GM12878 (cell line): ENCODE data around the gene LRRTM1. TPM values are rescaled to one million over a fixed set of nuclear protein-coding genes. Genes with fewer than 3 reads are reported as not detected.

ENCODE experiments used
- ATAC-seq: fragments of 200-7000 bp; cut with Tn5 transposase; 3 replicates; pipeline ENCODE4 v1.9.1; 2020; ENCODE audit warnings: mild to moderate bottlenecking, moderate library complexity
- BruUV-seq: library from RNA; stranded (reverse); fragments of 400-500 nt; replicated peaks from 2 replicates; lab custom pipeline; 2021; lab: Mats Ljungman, UMichigan
- CTCF ChIA-PET: fragments of 300-600 bp; sonication (Branson Sonifier 250); formaldehyde crosslinking; extraction: SDS; loops from one replicate; lab custom pipeline; 2021; ENCODE audit warnings: inconsistent platforms; lab: Yijun Ruan, JAX
- POLR2A ChIA-PET: fragments of 350-600 bp; formaldehyde crosslinking; extraction: SDS; loops from one replicate; lab custom pipeline; 2021; ENCODE audit warnings: inconsistent platforms; lab: Charles Lee
- RAD21 ChIA-PET: fragments of 300-600 bp; sonication (Branson Sonifier 250); formaldehyde crosslinking; loops from one replicate; lab custom pipeline; 2023; ENCODE audit warnings: antibody characterized with exemption; ENCODE audit not compliant: unreplicated experiment; lab: Charles Lee
- SMC1A ChIA-PET: fragments of 300-600 bp; sonication (Branson Sonifier 250); formaldehyde crosslinking; loops from one replicate; lab custom pipeline; 2023; ENCODE audit not compliant: unreplicated experiment, uncharacterized antibody; lab: Charles Lee
- DNase-seq: peaks from one replicate; pipeline ENCODE4 v3.0.0-alpha.2; 2011; ENCODE audit warnings: low read depth, low spot score
- FAIRE-seq: peaks from 3 replicates; lab custom pipeline; 2011; peaks lifted over from hg19 to GRCh38; lab: Jason Lieb, UNC
- H2AFZ ChIP-seq: 2 replicates; pipeline ENCODE4 v1.6.0; 2011; ENCODE audit warnings: low read depth, low read length, control low read depth; ENCODE audit not compliant: control insufficient read depth
- H3K27ac ChIP-seq: 2 replicates; pipeline ENCODE4 v1.5.1; 2011; ENCODE audit warnings: control low read depth; ENCODE audit not compliant: control insufficient read depth, insufficient read depth
- H3K27me3 ChIP-seq, 2 experiments: replicated peaks in 1 of 2; 2 replicates each; pipeline versions ENCODE4 v1.6.0 to v1.6.1; 2011; ENCODE audit warnings: low read length in 1 of 2; ENCODE audit not compliant: control insufficient read depth in 2 of 2, insufficient read depth in 2 of 2
- H3K36me3 ChIP-seq, 2 experiments: 2 replicates each; pipeline ENCODE4 v1.5.1; 2011; ENCODE audit warnings: low read length in 1 of 2; ENCODE audit not compliant: control insufficient read depth in 2 of 2, insufficient read depth in 2 of 2
- H3K4me1 ChIP-seq: 2 replicates; pipeline ENCODE4 v1.6.1; 2011; ENCODE audit warnings: mild to moderate bottlenecking, low read length, moderate library complexity, mixed read lengths; ENCODE audit not compliant: control insufficient read depth, insufficient read depth
- H3K4me2 ChIP-seq: 2 replicates; pipeline ENCODE4 v1.6.0; 2011; ENCODE audit warnings: control low read depth; ENCODE audit not compliant: control insufficient read depth, insufficient read depth
- H3K4me3 ChIP-seq: fragments of 200-600 bp; sonication (generic); 2 replicates; pipeline ENCODE4 v1.5.1; 2016
- H3K79me2 ChIP-seq: 2 replicates; pipeline ENCODE4 v1.6.0; 2011; ENCODE audit warnings: low read length; ENCODE audit not compliant: control insufficient read depth, insufficient read depth
- H3K9ac ChIP-seq: 2 replicates; pipeline ENCODE4 v1.8.0; 2011; ENCODE audit warnings: low read length, control low read depth, mixed read lengths; ENCODE audit not compliant: control insufficient read depth, insufficient read depth
- H3K9me3 ChIP-seq: replicated peaks from 3 replicates; pipeline ENCODE4 v1.5.1; 2011; ENCODE audit warnings: mild to moderate bottlenecking, low read length; ENCODE audit not compliant: control insufficient read depth, insufficient read depth
- H4K20me1 ChIP-seq: 2 replicates; pipeline ENCODE4 v1.6.0; 2011; ENCODE audit not compliant: control insufficient read depth, insufficient read depth
- EP300 ChIP-seq, 2 experiments: fragments of 150-350 bp in 1 of 2; IDR thresholded peaks; 2 replicates each; pipeline ENCODE4 v1.6.1; 2011 to 2012; ENCODE audit warnings: low read depth in 2 of 2, low read length in 2 of 2, borderline replicate concordance in 1 of 2, improper control_type of control experiment in 1 of 2, inconsistent platforms in 1 of 2; ENCODE audit not compliant: control insufficient read depth in 1 of 2
- FOXK2 ChIP-seq: fragments of 450-650 bp; IDR thresholded peaks from 2 replicates; pipeline ENCODE4 v1.6.1; 2017; ENCODE audit warnings: mild to moderate bottlenecking, moderate library complexity
- FOXM1 ChIP-seq: IDR thresholded peaks from 2 replicates; pipeline ENCODE4 v1.6.1; 2012; ENCODE audit warnings: low read depth, mild to moderate bottlenecking, inconsistent platforms, low read length, moderate library complexity
- HDGF ChIP-seq: fragments of 450-650 bp; IDR thresholded peaks from 2 replicates; pipeline ENCODE4 v1.6.1; 2016; ENCODE audit warnings: antibody characterized with exemption
- JUND ChIP-seq: IDR thresholded peaks from 2 replicates; pipeline ENCODE4 v1.6.1; 2012; ENCODE audit warnings: low read depth, mild to moderate bottlenecking, low read length, improper control_type of control experiment, moderate library complexity
- MTA2 ChIP-seq: fragments of 450-650 bp; IDR thresholded peaks from 2 replicates; pipeline ENCODE4 v1.6.1; 2016; ENCODE audit warnings: low read depth, mild to moderate bottlenecking, moderate library complexity
- MYC ChIP-seq: IDR thresholded peaks from 2 replicates; pipeline ENCODE4 v1.6.1; 2011; ENCODE audit warnings: mild to moderate bottlenecking, low read length, moderate library complexity, inconsistent platforms; ENCODE audit not compliant: insufficient read depth, insufficient replicate concordance, insufficient read length, severe bottlenecking
- SIN3A ChIP-seq: IDR thresholded peaks from 2 replicates; pipeline ENCODE4 v1.6.1; 2012; ENCODE audit warnings: low read depth, low read length, improper control_type of control experiment
- SMAD5 ChIP-seq: IDR thresholded peaks from 2 replicates; pipeline ENCODE4 v1.6.1; 2016; ENCODE audit warnings: antibody characterized with exemption, low read depth
- STAT3 ChIP-seq: IDR thresholded peaks from 2 replicates; pipeline ENCODE4 v1.6.1; 2011; ENCODE audit warnings: low read depth, low read length, improper control_type of control experiment
- ZNF24 ChIP-seq: fragments of 450-650 bp; IDR thresholded peaks from 2 replicates; pipeline ENCODE4 v1.6.1; 2017; ENCODE audit warnings: antibody characterized with exemption, mild to moderate bottlenecking
- ZNF274 ChIP-seq: IDR thresholded peaks from one replicate; pipeline ENCODE4 v1.8.0; 2011; ENCODE audit not compliant: insufficient read length, insufficient read depth
- WGBS: methylation state at CpG from one replicate; pipeline ENCODE4 v1.1.6; 2016; ENCODE audit warnings: low lambda C conversion rate; ENCODE audit not compliant: insufficient replicate concordance, insufficient coverage; ENCODE audit errors: missing lambda C conversion rate; 5-methylcytosine and 5-hydroxymethylcytosine counted together
- in situ Hi-C: fragments of 300-500 bp; cut with MboI; formaldehyde crosslinking; loops from 9 replicates; pipeline ENCODE4 v1.14.3; 2018; ENCODE audit warnings: mixed read lengths
- intact Hi-C: fragments of 100-400 bp; cut with micrococcal nuclease; formaldehyde crosslinking; loops from one replicate; pipeline ENCODE4 v1.14.2; 2022; ENCODE audit not compliant: unreplicated experiment
- polyA plus RNA-seq, 11 experiments: library from polyadenylated mRNA; depleted of rRNA in 4 of 11; unstranded in 6 of 11; stranded (reverse) in 5 of 11; fragments of >200 nt; fragmentation: Nextera tagmentation in 4 of 11; fragmentation: Illumina TruSeq in 1 of 11; extraction: Ambion mirVana in 4 of 11; extraction: Trizol in 1 of 11; gene quantifications; 1 replicate in 1 of 11; 2 replicates in 10 of 11; pipeline versions ENCODE4 v1.2.1 to v1.2.3, GENCODE V29; 2011 to 2016; ENCODE audit warnings: inconsistent platforms in 2 of 11, missing spikeins in 2 of 11, low read depth in 1 of 11
- total RNA-seq, 4 experiments: library from RNA; depleted of rRNA in 3 of 4; stranded (reverse); fragments of >200 nt in 3 of 4; fragmentation: Illumina TruSeq in 1 of 4; extraction: Trizol in 1 of 4; gene quantifications; 2 replicates each; pipeline versions ENCODE4 v1.2.1 to v1.2.3, GENCODE V29; 2013 to 2021
- TF ChIP-seq, protein P1 (sequence below): fragments of 450-650 bp; formaldehyde crosslinking; IDR thresholded peaks from 2 replicates; pipeline ENCODE4 v1.4.0; 2022; ENCODE audit warnings: mild to moderate bottlenecking, moderate library complexity
- TF ChIP-seq, protein P2 (sequence below): fragments of 450-650 bp; IDR thresholded peaks from 2 replicates; pipeline ENCODE4 v1.6.1; 2018; ENCODE audit warnings: mild to moderate bottlenecking, low read depth, moderate library complexity; ENCODE audit not compliant: partially characterized antibody
- TF ChIP-seq, protein P3 (sequence below): IDR thresholded peaks from 2 replicates; pipeline ENCODE4 v1.6.1; 2012; ENCODE audit warnings: low read length, inconsistent platforms

The LRRTM1 gene
- total and polyA plus RNA-seq, 10 of the 15 experiments (the other 5 are each of a cell fraction or from before 2014, with no cell fraction given) = not detected

DNA sequence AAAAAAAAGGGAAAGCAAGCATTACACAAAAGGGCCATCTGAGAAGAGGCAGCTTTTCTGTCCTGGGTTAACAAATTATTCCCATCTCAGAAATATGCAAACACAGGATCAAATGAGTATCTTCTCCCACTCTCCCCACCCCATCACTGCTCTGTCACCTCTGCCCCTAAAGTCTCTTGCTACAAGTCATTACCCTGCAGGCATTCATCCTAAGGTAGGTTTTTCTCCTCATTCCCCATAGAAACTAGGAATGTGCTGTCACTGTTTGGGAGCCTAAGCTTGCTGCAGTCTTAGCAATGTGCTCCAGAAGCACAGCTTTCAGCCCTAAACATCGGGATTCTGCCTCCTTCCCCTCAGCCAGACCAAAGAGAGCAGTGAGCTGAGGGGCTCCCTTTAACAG is 3.6 kb downstream of the LRRTM1 start (continued):
- TF ChIP-seq, protein P1, sequence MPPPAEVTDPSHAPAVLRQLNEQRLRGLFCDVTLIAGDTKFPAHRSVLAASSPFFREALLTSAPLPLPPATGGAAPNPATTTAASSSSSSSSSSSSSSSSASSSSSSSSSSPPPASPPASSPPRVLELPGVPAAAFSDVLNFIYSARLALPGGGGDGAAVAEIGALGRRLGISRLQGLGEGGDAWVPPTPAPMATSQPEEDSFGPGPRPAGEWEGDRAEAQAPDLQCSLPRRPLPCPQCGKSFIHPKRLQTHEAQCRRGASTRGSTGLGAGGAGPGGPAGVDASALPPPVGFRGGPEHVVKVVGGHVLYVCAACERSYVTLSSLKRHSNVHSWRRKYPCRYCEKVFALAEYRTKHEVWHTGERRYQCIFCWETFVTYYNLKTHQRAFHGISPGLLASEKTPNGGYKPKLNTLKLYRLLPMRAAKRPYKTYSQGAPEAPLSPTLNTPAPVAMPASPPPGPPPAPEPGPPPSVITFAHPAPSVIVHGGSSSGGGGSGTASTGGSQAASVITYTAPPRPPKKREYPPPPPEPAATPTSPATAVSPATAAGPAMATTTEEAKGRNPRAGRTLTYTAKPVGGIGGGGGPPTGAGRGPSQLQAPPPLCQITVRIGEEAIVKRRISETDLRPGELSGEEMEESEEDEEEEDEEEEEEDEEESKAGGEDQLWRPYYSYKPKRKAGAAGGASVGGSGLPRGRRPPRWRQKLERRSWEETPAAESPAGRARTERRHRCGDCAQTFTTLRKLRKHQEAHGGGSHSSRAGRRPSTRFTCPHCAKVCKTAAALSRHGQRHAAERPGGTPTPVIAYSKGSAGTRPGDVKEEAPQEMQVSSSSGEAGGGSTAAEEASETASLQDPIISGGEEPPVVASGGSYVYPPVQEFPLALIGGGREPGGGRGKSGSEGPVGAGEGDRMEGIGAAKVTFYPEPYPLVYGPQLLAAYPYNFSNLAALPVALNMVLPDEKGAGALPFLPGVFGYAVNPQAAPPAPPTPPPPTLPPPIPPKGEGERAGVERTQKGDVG (CRISPR knock-in tag) = no peak
- no peak for TF ChIP-seq JUND
- TF ChIP-seq, all 136 proteins: peak for 0

DNA sequence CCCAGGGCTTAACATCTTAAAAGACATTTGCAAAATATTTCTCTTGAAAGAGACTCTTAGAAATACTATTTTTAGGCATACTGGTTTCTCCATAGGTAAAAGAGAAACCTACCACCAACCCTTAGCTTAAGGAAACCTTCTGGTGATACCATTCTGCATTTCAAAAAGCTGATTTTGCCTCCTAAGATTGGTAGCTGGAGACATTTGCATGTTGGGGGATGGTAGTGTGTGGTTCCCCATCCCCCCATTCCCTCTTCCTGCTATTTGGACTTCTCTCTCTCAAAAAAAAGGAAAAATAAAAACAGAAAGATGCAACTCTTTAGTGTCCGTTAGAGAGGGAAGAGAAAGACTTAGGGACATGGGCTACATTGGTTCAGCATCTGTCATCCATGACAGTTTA is 4.2 kb downstream of the LRRTM1 start:
- no TSS peak for BruUV-seq
- Histone ChIP-seq H2AFZ (no peak overlapping the region), H3K4me3 (no peak overlapping the region), H3K9ac (no peak overlapping the region), H3K36me3 (no peaks in the 10 kb centered on the region), H3K79me2 (no peaks in the 10 kb centered on the region), H3K4me1 (no peaks in the 10 kb centered on the region), H3K9me3 (no peaks in the 10 kb centered on the region; the same call in 2 of the 3 replicates), H3K27me3 (peaks cover 4 to 8% of the 10 kb centered on the region in 2 experiments; a peak in 3 of 4 replicates), H4K20me1 (no peaks in the 10 kb centered on the region), H3K4me2 (no peak overlapping the region), H3K27ac (no peak overlapping the region)
- intact Hi-C loops (no loop called here), in situ Hi-C loops (no loop called here)
- ChIA-PET SMC1A (interaction anchor here (1.1 kb wide), 1 partner anchor 10 kb away, joined by 3 read pairs; no protein-coding TSS in a partner anchor), RAD21 (no interaction called here), POLR2A (no interaction called here), CTCF (interaction anchor here (1.2 kb wide), 1 partner anchor 477 kb away, joined by 3 read pairs; no protein-coding TSS in a partner anchor)
- DNase-seq = no peak
- 0% methylated on average over 1 of the region's 1 CpG for WGBS
- no peak for FAIRE-seq
- ATAC-seq = no peak
- no peak for TF ChIP-seq ZNF24
- TF ChIP-seq, protein P2, sequence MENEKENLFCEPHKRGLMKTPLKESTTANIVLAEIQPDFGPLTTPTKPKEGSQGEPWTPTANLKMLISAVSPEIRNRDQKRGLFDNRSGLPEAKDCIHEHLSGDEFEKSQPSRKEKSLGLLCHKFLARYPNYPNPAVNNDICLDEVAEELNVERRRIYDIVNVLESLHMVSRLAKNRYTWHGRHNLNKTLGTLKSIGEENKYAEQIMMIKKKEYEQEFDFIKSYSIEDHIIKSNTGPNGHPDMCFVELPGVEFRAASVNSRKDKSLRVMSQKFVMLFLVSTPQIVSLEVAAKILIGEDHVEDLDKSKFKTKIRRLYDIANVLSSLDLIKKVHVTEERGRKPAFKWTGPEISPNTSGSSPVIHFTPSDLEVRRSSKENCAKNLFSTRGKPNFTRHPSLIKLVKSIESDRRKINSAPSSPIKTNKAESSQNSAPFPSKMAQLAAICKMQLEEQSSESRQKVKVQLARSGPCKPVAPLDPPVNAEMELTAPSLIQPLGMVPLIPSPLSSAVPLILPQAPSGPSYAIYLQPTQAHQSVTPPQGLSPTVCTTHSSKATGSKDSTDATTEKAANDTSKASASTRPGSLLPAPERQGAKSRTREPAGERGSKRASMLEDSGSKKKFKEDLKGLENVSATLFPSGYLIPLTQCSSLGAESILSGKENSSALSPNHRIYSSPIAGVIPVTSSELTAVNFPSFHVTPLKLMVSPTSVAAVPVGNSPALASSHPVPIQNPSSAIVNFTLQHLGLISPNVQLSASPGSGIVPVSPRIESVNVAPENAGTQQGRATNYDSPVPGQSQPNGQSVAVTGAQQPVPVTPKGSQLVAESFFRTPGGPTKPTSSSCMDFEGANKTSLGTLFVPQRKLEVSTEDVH = no peak
- TF ChIP-seq MYC = no peak
- no peak for TF ChIP-seq MTA2
- no peak for TF ChIP-seq SIN3A
- no peak for TF ChIP-seq FOXM1
- TF ChIP-seq, protein P3, sequence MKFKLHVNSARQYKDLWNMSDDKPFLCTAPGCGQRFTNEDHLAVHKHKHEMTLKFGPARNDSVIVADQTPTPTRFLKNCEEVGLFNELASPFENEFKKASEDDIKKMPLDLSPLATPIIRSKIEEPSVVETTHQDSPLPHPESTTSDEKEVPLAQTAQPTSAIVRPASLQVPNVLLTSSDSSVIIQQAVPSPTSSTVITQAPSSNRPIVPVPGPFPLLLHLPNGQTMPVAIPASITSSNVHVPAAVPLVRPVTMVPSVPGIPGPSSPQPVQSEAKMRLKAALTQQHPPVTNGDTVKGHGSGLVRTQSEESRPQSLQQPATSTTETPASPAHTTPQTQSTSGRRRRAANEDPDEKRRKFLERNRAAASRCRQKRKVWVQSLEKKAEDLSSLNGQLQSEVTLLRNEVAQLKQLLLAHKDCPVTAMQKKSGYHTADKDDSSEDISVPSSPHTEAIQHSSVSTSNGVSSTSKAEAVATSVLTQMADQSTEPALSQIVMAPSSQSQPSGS = no peak
- no peak for TF ChIP-seq SMAD5
- no peak for TF ChIP-seq STAT3
- TF ChIP-seq FOXK2 = no peak
- no peak for TF ChIP-seq HDGF
- no peak for TF ChIP-seq ZNF274
- TF ChIP-seq EP300 (IDR thresholded peaks at IDR 0.05; ENCODE audit: borderline replicate concordance in 1 of 2, control insufficient read depth in 1 of 2, low read depth in 2 of 2, low read length in 2 of 2) = no peak
